GM19193 (cell line): Measurements from ENCODE around the gene A2M.

Experiments
- POLR2A ChIP-seq: IDR thresholded peaks from 4 replicates; pipeline ENCODE4 v1.6.1; 2011; ENCODE audit not compliant: insufficient read depth, insufficient read length; ENCODE audit errors: extremely low read depth

A2M gene

GRCh38 chr12:9043766-9044165, 72.0 kb downstream of the A2M start:
- no peak for TF ChIP-seq POLR2A

GRCh38 chr12:9041321-9041720, 74.4 kb downstream of the A2M start:
- TF ChIP-seq POLR2A = no peak

- no peak for TF ChIP-seq POLR2A
Observed at GRCh38 chr12:9040484-9041186, 75.1 kb downstream of the A2M start.

- no peak for TF ChIP-seq POLR2A
Observed at GRCh38 chr12:9039397-9039977, 76.2 kb downstream of the A2M start.

GRCh38 chr12:9037431-9037830, 78.3 kb downstream of the A2M start:
- no peak for TF ChIP-seq POLR2A

GRCh38 chr12:9036227-9036626, 79.5 kb downstream of the A2M start:
- no peak for TF ChIP-seq POLR2A

GRCh38 chr12:9034095-9034494, 81.6 kb downstream of the A2M start:
- no peak for TF ChIP-seq POLR2A

- no peak for TF ChIP-seq POLR2A
Observed at GRCh38 chr12:9033265-9033887, 82.3 kb downstream of the A2M start.

- TF ChIP-seq POLR2A = no peak
Observed at GRCh38 chr12:9032202-9032964, 83.3 kb downstream of the A2M start.

- TF ChIP-seq POLR2A = no peak
Observed at GRCh38 chr12:9030776-9031175, 84.9 kb downstream of the A2M start.

- no peak for TF ChIP-seq POLR2A
Observed at GRCh38 chr12:9027161-9028059, 88.3 kb downstream of the A2M start.

- TF ChIP-seq POLR2A = no peak
Observed at GRCh38 chr12:9024512-9024911, 91.2 kb downstream of the A2M start.

- TF ChIP-seq POLR2A = no peak
Observed at GRCh38 chr12:9022592-9022991, 93.1 kb downstream of the A2M start.
